Natural killer cell treated with Interleukin-12 subunit alpha and Interleukin-12 subunit beta and Interleukin-15 and Interleukin-18, amount 100 ng/mL, for 72 hours (primary cell): ENCODE results near the gene LHX3. TPM values are rescaled to one million over a fixed set of nuclear protein-coding genes. Genes with fewer than 3 reads are reported as not detected.

Experiments
- ATAC-seq, 2 donors: fragments of 150-1000 bp; cut with Tn5 transposase in 1 of 2; sonication (Bioruptor Pico), chemical (Tn5 transposase) in 1 of 2; 2 replicates each; pipeline ENCODE4 v1.10.0; 2021
- DNase-seq: peaks from one replicate; pipeline ENCODE4 v3.0.0; 2022; ENCODE audit warnings: low spot score
- H3K27ac Mint-ChIP-seq, 2 donors: 1 replicate in 1 of 2; 2 replicates in 1 of 2; pipeline ENCODE4 v1.8.0; 2022; ENCODE audit warnings: mixed read lengths in 2 of 2, mild to moderate bottlenecking in 1 of 2, moderate library complexity in 1 of 2
- H3K27me3 Mint-ChIP-seq, 2 donors: 1 replicate in 1 of 2; 2 replicates in 1 of 2; pipeline ENCODE4 v1.8.0; 2022; ENCODE audit warnings: mixed read lengths in 2 of 2
- H3K36me3 Mint-ChIP-seq: one replicate; pipeline ENCODE4 v1.8.0; 2022; ENCODE audit warnings: mixed read lengths
- H3K4me1 Mint-ChIP-seq, 2 donors: 1 replicate in 1 of 2; 2 replicates in 1 of 2; pipeline ENCODE4 v1.8.0; 2022; ENCODE audit warnings: low read depth in 2 of 2, mixed read lengths in 2 of 2, mild to moderate bottlenecking in 1 of 2
- H3K4me3 Mint-ChIP-seq: one replicate; pipeline ENCODE4 v1.8.0; 2022; ENCODE audit warnings: mixed read lengths
- H3K9me3 Mint-ChIP-seq: 2 replicates; pipeline ENCODE4 v1.8.0; 2022; ENCODE audit warnings: mixed read lengths
- total RNA-seq, 2 donors: library from RNA; stranded (reverse); gene quantifications; one replicate each; pipeline ENCODE4 v1.2.3, GENCODE V29; 2022

Gene LHX3
- total RNA-seq, 2 donors from 2014 or later, result 0.12 TPM; not detected in 1

DNA sequence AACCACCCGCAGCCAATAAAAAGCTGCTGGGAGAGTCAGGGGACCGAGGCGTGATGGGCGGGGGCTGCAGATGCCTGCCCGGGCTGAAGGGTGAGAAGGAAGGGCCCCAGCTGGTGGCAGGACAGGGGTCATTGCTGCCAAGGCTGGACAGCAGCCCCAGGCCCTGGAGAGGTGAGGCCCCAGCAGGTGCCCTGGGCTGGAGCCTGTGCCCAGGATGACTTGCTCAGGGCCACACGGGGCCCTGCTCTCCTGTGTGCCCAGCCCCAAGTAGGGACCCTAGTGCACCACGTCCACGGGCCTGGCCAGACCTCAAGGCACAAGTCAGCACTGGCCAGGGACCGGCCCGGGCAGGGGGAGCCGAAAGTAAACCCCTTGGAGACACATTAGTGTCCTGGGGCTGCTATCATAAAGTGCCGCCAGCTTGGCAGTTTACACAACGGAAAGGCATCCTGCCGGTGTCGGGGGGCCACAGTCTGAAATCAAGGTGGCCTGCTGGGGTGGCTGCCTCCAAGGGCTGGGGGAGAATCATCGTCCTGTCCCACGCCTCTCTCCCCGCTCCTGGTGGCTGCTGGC is 22.0 kb downstream of the LHX3 start:
- H3K27ac Mint-ChIP-seq, result no peak overlapping the region
- no peaks in the 10 kb centered on the region for H3K4me1 Mint-ChIP-seq
- H3K27me3 Mint-ChIP-seq, result peaks cover 0 to 6% of the 10 kb centered on the region in 2 donors
- no peak for DNase-seq
- H3K9me3 Mint-ChIP-seq, result no peaks in the 10 kb centered on the region
- ATAC-seq, result no peak
- H3K36me3 Mint-ChIP-seq, result no peaks in the 10 kb centered on the region
- no peak overlapping the region for H3K4me3 Mint-ChIP-seq

DNA sequence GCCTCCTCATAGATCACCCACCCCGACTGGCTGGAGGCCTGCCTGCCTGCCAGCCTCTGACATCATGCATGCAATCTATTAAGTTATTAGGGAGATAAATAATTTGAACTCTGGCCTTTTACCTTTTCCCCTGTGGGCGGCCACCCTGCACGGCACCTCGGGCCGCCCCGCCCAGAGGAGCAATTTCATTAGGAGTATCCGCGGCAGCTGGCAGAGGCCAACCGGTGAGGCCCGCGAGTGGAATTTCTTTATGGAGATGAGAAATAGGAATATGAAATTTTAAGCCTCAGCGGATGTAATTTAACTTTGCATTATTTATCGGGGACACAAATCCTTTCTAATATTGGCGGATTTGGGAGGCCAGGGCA is 22.5 kb downstream of the LHX3 start:
- no peak for DNase-seq

DNA sequence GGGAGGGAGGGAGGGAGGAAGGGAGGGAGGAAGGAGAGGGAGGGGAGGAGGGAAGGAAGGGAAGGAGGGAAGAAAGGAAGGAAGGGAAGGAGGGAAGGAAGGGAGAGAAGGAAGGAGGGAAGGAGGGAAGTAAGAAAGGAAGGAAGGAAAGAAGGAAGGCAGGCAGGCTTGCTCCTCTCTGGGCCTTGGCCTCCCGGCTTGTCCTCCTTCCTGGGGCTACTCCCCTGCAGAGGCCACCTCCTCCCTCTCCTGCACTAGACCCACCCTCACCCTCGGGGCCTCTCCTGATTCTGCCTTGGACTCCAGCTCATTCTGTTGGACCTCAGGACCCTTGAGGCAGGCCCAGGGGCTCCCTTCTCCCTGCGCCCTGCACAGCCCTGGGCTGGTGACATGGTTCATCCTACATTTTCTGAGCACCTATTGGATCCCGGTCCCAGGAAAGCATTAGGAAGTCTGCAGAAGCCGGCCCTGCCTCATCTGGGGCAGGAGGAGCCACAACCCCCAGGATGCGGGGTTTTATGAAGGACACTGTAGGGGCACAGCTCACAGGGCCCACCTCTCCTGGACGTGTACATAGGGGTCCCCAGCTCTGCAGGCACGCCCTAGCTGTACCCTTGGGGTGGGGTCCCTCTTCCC is 23.0 kb downstream of the LHX3 start:
- no peaks in the 10 kb centered on the region for H3K36me3 Mint-ChIP-seq
- DNase-seq (no peak), ATAC-seq (no peak)
- H3K4me3 Mint-ChIP-seq, result no peak overlapping the region
- peaks cover 0 to 6% of the 10 kb centered on the region in 2 donors for H3K27me3 Mint-ChIP-seq
- H3K27ac Mint-ChIP-seq, result no peak overlapping the region
- H3K4me1 Mint-ChIP-seq, result no peaks in the 10 kb centered on the region
- H3K9me3 Mint-ChIP-seq, result no peaks in the 10 kb centered on the region

More for the DNA sequence above, 22.5 kb downstream of the LHX3 start:
- ATAC-seq, result no peak
- H3K4me1 Mint-ChIP-seq, result no peaks in the 10 kb centered on the region
- H3K36me3 Mint-ChIP-seq, result no peaks in the 10 kb centered on the region
- no peak overlapping the region for H3K4me3 Mint-ChIP-seq
- H3K27me3 Mint-ChIP-seq, result peaks cover 0 to 6% of the 10 kb centered on the region in 2 donors
- no peaks in the 10 kb centered on the region for H3K9me3 Mint-ChIP-seq
- no peak overlapping the region for H3K27ac Mint-ChIP-seq

- Mint-ChIP-seq H3K4me3 (no peak overlapping the region), H3K27ac (no peak overlapping the region), H3K27me3 (peaks cover 0 to 6% of the 10 kb centered on the region in 2 donors), H3K4me1 (no peaks in the 10 kb centered on the region), H3K36me3 (no peaks in the 10 kb centered on the region), H3K9me3 (no peaks in the 10 kb centered on the region)
- DNase-seq (no peak), ATAC-seq (no peak)
Measured at GRCh38 chr9:136180586-136180985, 24.3 kb downstream of the LHX3 start.

GRCh38 chr9:136179761-136180160 is 25.2 kb downstream of the LHX3 start:
- Mint-ChIP-seq H3K36me3 (no peaks in the 10 kb centered on the region), H3K9me3 (no peaks in the 10 kb centered on the region), H3K27me3 (peaks cover 0 to 3% of the 10 kb centered on the region in 2 donors), H3K4me3 (no peak overlapping the region), H3K4me1 (no peaks in the 10 kb centered on the region), H3K27ac (no peak overlapping the region)
- no peak for DNase-seq
- peak; percentile 25 to 31 for ATAC-seq

DNA sequence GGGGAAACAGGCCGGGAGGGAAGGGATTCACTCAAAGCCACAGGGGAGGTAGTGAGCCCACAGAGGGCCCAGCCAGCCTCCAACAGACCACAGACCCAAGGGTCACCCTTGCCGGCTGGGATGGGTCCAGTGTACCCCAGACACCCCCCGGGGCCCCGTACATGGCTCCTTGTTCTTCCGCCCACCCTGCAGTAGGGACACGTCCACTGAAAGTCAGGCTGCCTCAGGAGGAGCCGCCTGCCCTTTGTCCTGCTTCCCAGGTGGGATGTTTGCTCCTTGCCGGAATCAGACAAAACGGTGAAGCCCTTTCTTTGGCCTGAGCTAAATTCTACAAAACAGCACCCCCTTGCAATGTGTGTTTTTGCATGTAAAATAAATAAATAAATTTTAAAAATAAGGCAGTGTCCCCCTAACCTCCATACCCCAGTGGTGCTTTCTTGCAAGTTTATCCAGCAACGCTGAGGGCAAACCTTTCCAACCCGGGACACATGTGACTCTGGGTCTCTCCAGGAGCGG is 25.8 kb downstream of the LHX3 start:
- H3K27ac Mint-ChIP-seq, result no peak overlapping the region
- ATAC-seq (no peak), DNase-seq (no peak)
- H3K27me3 Mint-ChIP-seq, result no peaks in the 10 kb centered on the region
- no peaks in the 10 kb centered on the region for H3K9me3 Mint-ChIP-seq
- H3K4me1 Mint-ChIP-seq, result no peaks in the 10 kb centered on the region
- H3K4me3 Mint-ChIP-seq, result no peak overlapping the region
- no peaks in the 10 kb centered on the region for H3K36me3 Mint-ChIP-seq

GRCh38 chr9:136178773-136179075 is 26.2 kb downstream of the LHX3 start:
- no peaks in the 10 kb centered on the region for H3K9me3 Mint-ChIP-seq
- no peaks in the 10 kb centered on the region for H3K4me1 Mint-ChIP-seq
- H3K4me3 Mint-ChIP-seq, result no peak overlapping the region
- ATAC-seq, result no peak
- no peak for DNase-seq
- H3K36me3 Mint-ChIP-seq, result no peaks in the 10 kb centered on the region
- no peaks in the 10 kb centered on the region for H3K27me3 Mint-ChIP-seq
- H3K27ac Mint-ChIP-seq, result no peak overlapping the region

DNA sequence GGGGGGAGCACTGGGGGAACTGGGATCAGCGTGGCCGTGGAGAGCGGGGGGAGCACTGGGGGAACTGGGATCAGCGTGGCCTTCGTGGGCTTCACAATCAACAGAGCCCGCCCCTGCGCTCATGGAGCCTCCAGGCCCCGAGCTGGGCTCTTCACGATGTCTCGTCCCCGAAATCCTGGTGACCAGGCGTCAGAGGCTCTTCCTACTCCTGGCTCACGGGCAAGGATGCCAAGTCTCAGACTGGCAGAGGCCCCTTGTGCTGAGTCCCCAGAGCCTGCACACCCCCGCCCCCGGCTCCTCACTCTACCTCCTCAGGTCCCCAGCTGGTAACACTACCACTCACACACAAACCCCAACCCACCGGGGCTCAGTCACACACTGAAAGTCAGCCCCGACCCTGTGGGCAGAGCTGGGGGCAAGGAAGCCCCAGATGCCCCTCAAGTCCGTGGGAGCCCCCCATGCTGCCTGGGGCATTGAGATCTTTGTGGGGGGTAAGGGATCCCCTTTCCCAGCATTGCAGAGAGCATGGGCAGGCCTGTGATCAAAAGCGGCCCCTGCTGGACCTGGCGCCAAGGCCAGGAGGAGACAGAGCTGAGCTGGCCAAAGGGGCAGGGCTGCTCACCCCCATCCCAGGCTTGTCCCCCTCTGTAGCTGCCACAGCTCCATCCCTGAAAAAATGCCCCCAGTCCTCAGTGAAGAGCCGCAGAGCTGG is 26.7 kb downstream of the LHX3 start:
- H3K27ac Mint-ChIP-seq, result no peak overlapping the region
- no peaks in the 10 kb centered on the region for H3K4me1 Mint-ChIP-seq
- H3K4me3 Mint-ChIP-seq, result no peak overlapping the region
- no peak for ATAC-seq
- H3K36me3 Mint-ChIP-seq, result no peaks in the 10 kb centered on the region
- H3K27me3 Mint-ChIP-seq, result no peaks in the 10 kb centered on the region
- no peak for DNase-seq
- no peaks in the 10 kb centered on the region for H3K9me3 Mint-ChIP-seq

DNA sequence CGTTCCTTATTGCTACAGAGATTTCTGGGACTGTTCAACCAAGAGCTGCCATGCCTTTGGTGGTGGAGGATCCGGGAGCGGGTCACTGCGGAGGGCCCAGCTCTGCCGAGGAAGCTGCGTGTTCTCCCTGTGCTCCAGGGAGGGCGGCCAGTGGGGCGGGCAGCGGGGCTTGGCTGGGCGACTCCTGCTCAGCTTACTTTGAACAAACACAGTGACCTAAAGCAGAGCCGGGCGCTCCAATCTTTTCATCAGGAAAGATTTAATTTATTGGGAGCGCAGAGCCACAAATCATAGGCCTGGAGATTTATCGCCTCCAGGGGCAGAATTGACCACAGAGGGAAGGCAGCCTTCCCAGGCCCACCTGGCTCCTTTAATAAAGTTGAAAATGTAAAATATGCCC is 27.7 kb downstream of the LHX3 start:
- Mint-ChIP-seq H3K27me3 (no peaks in the 10 kb centered on the region), H3K4me3 (no peak overlapping the region), H3K27ac (no peak overlapping the region), H3K9me3 (no peaks in the 10 kb centered on the region), H3K36me3 (no peaks in the 10 kb centered on the region), H3K4me1 (no peaks in the 10 kb centered on the region)
- ATAC-seq (no peak), DNase-seq (no peak)

DNA sequence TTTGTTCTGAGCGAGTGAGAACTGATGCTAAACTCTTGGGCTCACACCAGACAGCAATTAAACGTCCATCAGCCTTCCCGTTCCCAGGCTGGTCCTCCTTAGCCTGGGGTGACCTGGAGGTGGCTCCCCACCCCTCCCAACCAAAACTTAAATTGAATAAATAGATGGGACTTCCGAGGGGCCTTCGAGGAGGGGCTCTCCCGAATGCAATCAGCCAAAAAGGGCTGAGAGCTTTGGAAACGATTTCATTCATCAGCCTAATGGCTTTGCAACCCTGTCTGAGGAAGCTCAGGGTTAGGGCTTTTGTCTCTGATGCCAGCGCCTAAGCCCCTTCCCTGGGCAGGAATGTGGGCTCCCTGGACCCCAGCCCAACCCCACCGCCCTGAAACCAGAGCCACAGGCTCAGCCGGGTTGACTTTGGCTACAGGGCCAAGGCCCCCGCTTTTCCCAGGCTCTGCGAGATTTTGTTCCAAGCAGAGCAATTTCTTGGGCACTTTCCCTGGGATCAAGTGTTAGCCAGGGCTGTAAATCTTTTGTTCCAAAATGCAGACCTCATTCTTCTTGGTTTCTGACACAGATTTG is 29.2 kb downstream of the LHX3 start:
- Mint-ChIP-seq H3K4me1 (peaks cover 0 to 4% of the 10 kb centered on the region in 2 donors), H3K9me3 (no peaks in the 10 kb centered on the region), H3K4me3 (no peak overlapping the region), H3K27me3 (peaks cover 0 to 4% of the 10 kb centered on the region in 2 donors), H3K27ac (no peak overlapping the region), H3K36me3 (no peaks in the 10 kb centered on the region)
- ATAC-seq (no peak), DNase-seq (no peak)

DNA sequence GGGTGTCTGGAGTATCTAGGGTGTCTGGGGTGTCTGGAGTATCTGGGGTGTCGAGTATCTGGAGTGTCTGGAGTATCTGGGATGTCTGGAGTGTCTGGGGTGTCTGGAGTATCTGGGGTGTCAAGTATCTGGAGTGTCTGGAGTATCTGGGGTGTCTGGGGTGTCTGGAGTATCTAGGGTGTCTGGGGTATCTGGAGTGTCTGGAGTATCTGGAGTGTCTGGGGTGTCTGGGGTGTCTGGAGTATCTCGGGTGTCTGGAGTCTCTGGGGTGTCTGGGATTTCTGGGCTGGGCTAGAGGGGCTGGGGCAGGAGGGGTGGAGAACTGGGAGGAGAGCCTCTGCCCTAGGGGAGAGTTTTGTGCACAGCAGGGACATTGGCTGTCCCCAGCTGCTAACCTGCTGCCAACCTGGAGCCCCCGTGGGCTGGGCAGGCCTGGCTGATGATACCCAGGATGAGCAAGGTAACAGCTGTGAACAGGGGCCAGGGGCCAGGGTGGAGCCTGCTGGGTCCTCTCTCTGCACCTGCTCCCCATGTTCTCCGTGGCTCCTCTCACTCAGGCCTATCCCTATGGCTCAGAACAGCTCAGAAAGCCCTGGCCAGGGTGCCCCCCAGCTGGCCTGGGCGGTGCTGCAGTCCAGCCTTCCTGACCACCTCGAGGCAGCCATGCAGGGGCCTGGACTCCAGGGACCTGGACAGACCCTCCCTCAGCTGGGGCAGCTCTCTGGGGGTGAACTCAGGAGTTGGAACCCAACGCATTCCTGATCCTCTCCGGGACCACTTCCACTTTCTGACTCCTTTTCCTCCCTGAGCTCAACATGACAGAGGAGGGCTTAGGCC is 29.9 kb downstream of the LHX3 start:
- Mint-ChIP-seq H3K9me3 (no peaks in the 10 kb centered on the region), H3K4me1 (peaks cover 0 to 4% of the 10 kb centered on the region in 2 donors), H3K27me3 (peaks cover 0 to 4% of the 10 kb centered on the region in 2 donors), H3K4me3 (no peak overlapping the region), H3K27ac (no peak overlapping the region), H3K36me3 (no peaks in the 10 kb centered on the region)
- no peak for DNase-seq
- ATAC-seq, result no peak

DNA sequence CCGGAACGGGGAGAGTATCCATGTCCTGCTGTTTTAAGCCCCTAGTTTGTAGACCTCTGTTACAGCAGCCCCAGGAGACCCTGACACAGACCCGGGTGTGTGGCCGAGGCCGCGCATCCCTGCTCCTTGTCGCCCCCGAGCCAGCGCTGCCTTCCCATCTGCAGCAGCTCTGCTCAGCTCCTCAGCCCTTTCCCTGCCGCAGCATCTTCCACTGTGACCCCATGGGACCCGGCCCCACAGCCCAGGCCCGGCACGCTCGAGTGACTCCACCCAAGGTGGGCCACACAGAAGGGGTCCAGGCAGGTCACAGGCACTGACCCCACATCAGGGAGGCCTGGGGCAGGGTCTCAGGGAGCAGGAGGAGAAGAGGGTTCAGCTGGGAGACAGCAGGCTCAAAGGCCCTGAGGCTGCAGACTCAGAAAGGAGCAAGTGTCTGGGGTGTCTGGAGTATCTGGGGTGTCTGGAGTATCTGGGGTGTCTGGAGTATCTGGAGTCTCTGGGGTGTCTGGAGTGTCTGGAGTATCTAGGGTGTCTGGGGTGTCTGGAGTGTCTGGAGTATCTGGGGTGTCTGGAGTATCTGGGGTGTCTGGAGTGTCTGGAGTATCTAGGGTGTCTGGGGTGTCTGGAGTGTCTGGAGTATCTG is 31.2 kb downstream of the LHX3 start:
- DNase-seq, result no peak
- H3K27ac Mint-ChIP-seq, result no peak overlapping the region
- ATAC-seq, result no peak
- H3K36me3 Mint-ChIP-seq, result no peaks in the 10 kb centered on the region
- H3K9me3 Mint-ChIP-seq, result no peaks in the 10 kb centered on the region
- no peak overlapping the region for H3K4me3 Mint-ChIP-seq
- peaks cover 0 to 6% of the 10 kb centered on the region in 2 donors for H3K27me3 Mint-ChIP-seq
- H3K4me1 Mint-ChIP-seq, result peaks cover 0 to 4% of the 10 kb centered on the region in 2 donors

DNA sequence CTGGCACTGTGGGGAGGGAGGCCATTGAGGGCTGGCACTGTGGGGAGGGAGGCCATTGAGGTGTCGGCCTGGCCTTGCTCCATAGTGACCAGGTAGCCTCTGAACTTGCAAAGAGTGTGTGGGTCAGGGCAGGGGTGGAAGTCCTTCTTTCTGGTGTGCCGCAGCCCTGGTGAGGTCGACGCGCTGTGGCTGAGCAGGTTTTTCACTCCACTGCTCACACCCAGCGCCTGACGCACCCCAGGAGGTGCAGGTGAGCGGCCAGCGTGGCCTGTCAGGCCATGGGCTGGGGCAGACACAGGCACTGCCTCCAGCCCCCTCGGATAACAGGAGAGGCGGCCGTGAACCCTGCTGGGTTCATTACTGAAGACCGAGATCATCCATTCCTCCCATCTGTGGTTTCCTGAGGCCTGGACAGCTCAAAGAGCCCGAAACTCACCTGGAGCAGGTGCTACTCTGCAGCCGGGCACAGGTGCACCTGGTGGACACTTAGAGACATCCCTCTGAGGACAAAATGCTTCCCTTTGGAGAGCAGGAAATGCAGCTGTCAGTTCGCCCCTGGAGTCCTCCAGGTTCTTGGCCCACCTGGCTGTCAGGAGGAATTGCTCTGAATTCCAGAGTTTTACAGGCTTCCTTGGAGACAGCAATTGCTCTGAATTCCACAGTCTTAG is 32.4 kb downstream of the LHX3 start:
- Mint-ChIP-seq H3K9me3 (no peaks in the 10 kb centered on the region), H3K27ac (no peak overlapping the region), H3K36me3 (no peaks in the 10 kb centered on the region)

More for the DNA sequence above, 32.4 kb downstream of the LHX3 start:
- no peak for DNase-seq
- peaks cover 0 to 11% of the 10 kb centered on the region in 2 donors for H3K27me3 Mint-ChIP-seq
- H3K4me1 Mint-ChIP-seq, result peaks cover 0 to 4% of the 10 kb centered on the region in 2 donors
- H3K4me3 Mint-ChIP-seq, result no peak overlapping the region
- no peak for ATAC-seq
